HuH-7.5 (cell line): ENCODE data around the gene ZNF443.
"Not testable (repeated sequence)": the region's sequence is repeated elsewhere in the genome, so short reads cannot be mapped to it uniquely, and the experiment has no call there.

Experiments
- DNase-seq: peaks from one replicate; pipeline ENCODE4 v3.0.0; 2011; ENCODE audit warnings: low spot score

The ZNF443 gene

DNA sequence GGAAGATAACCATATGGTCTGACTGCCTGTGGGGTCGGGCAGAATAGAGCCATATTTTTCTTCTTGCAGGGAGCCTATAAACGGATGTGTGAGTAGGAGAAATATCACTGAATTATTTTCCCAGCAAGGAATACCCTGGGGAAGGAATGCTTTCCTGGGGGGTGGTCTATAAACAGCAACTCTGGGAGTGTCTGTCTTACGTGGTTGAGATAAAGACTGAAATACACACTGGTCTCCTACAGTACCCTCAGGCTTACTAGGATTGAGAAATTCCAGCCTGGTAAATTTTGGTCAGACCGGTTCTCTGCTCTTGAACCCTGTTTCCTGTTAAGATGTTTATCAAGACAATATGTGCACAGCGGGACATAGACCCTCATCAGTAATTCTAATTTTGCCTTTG, 23.5 kb downstream of the ZNF443 start:
- not testable (repeated sequence) for DNase-seq

DNA sequence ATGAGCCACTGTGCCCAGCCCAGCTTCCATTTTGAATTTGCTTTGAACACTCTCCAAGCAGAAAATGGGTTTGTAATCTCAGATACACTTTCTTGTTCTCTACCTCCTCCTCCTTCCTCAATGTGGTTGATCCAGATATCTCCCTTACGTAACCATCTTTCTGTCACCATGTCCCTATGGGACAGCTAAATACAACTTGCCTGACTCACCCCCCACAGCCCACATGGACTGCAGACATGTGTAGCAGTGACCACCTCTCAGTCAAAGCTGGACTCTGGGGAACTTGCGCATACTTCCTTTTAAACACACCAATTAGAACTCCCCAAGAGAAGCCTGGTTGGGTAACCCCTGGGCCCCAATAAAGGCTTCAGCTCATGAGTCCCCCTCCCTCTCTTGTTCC, 28.9 kb downstream of the ZNF443 start:
- no peak for DNase-seq

DNA sequence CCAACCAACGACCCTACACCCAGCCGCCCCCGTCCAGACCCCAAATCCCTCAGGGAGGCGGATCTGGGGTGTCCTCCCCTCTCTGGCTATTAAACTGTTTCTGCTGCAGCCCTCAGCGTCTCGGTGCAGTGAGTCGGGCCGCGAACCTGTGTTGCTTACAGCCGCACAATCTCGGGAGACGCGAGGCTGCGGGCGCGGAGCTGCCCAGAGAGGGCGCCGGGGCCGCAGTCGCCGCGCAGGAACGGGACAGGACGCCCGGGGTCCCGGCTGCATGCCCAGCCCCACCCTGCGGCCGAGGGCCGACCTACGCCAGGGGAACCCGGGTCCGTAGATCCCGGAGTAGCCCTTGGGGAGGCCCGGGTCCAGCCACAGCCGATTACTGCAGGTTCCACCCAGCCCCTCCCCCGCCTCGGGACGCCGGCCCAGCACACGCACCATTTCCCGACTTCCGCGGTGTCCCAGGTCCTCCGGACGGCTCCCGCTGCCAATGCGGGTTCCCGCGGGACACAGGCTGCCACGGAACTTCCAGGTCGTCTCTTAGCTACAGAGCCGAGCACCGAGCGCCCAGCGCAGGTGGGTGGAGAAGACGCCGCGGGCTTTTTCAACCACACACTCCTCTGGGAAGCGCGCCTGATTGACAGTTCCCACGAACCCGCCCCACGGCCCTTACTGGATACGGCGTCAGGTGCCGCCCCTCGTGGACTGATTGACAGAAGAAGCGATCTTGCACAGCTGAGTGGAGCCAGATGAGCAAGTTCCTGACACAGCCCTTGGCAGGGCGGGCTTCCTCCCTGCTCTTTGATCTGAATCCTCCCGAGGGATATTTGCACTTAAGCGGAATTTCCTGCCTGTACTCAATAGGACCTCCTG, 40.0 kb downstream of the ZNF443 start, which contains the start of gene ZNF799:
Gene ZNF799 (minus strand): TSS at position 639 of the 870 bp plus-strand sequence. CDS start 201 bp downstream, at position 438.
- DNase-seq = peak; percentile 73

DNA sequence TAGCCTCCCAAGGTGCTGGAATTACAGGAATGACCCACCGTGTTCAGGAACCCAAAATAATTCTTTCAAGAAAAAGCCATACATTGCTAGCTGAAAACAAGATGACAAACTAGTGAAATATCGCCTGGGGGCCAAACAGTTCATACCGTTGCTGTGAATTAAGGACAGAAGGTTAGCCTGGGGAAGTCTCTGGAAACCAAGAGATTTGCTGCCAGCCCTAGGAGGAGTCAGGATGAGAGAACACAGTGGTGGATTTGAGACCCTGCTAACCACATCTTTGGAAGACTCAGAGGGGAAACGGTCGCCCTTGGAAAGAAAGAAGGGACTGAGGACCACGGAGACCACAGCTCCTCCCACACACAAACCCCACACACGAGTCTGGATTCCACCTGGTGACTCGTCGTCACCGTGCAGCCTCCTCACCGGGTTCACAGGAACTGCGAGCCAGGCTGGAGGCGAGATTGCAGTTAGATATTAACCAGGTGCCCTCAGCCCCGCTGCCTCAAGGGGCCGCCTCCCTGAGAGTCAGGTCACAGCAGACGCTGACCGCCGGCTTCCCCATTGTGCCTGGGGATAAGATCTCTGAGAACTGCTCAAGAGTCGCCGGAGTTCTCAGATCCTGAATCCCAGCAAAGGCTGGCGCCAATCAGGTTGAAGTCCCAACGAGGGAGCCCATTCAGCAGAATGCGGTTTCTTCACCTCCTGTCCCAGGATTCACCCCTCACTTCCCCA, 40.8 kb downstream of the ZNF443 start:
- not testable (repeated sequence) for DNase-seq

DNA sequence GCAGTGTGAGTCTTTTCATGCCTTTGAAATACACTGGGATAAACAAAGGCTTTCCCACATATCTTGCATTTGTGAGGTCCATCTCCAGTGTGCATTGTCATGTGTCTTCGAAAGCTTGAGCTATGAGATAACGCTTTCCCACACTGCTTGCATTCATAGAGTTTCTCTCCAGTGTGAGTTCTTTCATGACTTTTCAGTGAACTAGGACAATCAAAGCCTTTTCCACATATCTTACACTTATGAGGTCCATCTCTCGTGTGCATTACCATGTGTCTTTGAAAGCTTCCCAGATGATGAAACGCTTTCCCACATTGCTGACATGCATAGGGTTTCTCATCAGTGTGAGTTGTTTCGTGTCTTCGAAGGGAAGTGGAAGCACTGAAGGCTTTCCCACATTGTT, 49.7 kb downstream of the ZNF443 start:
- not testable (repeated sequence) for DNase-seq

DNA sequence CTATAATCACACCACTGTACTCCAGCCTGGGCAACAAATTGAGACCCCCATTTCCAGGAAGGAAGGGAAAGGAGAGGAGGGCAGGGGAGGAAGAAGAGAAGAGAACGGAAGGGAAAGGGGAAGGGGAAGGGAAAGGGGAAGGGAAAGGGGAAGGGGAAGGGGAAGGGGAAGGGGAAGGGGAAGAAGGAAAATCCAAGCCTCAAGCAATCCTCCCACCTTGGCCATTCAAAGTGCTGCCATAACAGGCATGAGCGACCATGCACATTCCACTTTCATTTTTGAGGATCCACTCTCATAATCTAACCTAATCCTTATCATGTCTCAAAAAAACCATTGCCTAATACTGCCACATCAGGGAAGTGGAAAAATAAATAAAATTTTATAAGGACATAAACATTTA, 54.5 kb downstream of the ZNF443 start:
- not testable (repeated sequence) for DNase-seq

DNA sequence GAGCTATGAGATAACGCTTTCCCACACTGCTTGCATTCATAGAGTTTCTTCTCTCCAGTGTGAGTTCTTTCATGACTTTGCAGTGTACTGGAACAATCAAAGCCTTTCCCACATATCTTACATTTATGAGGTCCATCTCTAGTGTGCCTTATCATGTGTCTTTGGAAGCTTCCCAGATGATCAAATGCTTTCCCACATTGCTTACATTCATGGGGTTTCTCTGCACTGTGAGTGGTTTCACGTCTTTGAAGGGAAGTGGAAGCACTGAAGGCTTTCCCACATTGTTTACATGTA, 60.4 kb downstream of the ZNF443 start:
- DNase-seq = no peak

DNA sequence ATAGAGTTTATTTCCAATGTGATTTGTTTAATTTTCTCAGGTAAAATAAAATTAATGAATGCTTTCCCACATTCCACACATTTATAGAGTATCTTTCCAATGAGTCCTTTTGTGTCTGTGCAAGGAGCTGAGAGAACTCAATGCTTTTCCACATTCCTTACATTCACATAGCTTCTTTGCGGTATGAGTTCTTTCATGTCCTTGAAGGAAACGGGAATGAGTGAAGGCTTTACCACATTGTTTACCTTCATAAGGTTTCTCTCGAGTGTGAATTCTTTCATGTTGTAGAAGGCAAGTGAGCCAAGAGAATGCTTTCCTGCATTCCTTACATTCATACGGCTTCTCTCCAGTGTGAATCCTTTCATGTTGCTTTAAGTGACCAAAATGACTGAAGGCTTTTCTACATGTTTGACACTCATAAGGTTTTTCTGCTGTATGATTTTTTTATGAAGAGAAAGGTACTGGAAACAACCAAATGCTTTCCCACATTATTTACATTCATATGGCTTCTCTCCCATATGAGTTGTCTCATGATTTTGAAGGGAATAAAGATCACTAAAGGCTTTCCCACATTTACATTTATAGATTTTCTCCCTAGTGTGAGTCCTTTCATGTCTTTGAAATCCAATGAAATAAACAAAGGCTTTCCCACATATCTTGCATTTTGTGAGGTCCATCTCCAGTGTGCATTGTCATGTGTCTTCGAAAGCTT, 60.9 kb downstream of the ZNF443 start:
- DNase-seq = no peak
